GM19372 (cell line): ENCODE data around the gene SLC22A12.

Source experiments
- ATAC-seq: cut with Tn5 transposase; IDR thresholded peaks from one replicate; pipeline ENCODE4 v1.9.1; 2021; ENCODE audit warnings: mild to moderate bottlenecking, low read depth, moderate library complexity; ENCODE audit not compliant: unreplicated experiment

The SLC22A12 gene

DNA sequence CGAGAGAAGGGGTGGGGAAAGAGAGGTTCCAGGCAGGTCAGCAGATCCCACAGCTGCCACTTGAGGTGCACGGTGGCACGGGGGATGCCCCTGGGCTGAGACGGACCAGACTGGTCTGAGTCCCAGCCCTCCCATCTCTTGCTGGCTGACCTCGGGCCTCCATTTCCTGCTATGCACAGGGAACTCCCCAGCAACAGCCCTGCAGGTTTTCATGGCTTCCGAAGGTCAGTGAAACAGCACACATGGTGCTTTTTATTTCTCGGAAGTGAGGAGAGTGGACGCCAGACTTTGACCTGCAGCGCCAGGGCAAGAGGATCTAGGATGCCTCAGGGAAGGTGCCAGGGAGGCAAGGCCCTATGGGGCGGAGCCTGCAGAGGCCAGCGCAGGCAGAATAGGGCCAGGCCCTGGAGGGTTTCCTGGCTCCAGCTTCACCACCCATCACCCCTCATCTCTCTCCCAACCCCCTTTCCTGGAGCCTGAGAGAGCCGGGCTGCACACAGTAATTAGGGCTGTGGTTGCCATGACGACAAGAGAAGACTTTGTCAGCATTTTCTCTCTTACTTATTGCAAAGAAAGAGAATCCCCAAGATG is 29.5 kb downstream of the SLC22A12 start:
- ATAC-seq: no peak

DNA sequence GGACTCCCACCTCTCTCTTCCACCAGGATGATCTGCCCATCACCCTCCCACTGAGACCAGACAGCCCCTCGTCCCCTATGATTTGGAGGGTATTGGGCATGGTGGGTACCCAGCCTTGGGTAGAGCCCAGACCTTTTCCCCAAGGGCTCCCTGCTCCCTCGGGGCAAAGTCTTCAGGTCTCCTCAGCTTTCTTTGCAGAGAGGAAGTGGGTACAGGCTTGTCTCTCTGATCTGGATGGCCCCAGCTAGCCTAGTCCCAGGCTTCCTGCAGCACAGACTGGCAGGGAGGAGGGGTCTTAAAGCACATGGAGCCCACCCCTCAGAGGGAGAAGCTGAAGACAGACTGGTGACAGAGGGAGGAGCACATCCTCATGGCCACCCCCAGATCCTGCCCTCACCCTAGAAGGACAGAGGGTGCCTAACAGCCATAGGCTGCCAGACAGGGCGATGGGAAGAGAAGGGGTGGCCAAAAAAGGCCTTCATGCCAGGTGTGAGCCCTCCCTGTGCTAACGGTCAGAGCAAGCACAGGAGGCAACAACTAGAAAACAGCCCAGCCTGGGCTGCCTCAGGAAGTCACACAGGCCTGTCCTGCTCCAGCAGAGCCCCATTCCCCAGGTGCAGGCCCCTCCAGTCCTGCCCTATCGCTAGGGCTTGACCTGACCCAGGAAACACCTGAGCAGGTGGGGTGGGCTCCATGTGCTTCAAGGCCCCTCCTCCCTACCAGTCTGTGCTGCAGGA is 30.4 kb downstream of the SLC22A12 start:
- no peak for ATAC-seq

DNA sequence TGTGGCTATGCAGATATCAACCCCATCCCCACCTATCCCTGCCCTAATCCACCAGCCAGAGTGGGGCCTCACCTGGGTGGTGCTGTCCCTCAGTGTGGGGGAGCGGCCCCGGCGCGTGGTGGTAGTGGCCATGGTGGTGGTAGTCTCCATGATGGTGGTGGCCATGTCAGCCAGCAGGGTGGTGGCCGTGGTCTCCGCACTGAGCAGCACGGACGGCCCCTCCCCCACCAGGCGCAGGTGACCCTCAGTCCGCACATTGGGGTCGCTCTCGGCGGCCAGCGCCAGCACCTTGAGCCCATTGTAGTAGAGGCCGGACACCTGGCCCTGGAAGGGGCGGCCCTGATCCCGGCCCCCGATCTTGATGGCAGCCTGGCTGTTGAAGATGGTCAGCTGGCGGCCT is 31.7 kb downstream of the SLC22A12 start:
- ATAC-seq: no peak

DNA sequence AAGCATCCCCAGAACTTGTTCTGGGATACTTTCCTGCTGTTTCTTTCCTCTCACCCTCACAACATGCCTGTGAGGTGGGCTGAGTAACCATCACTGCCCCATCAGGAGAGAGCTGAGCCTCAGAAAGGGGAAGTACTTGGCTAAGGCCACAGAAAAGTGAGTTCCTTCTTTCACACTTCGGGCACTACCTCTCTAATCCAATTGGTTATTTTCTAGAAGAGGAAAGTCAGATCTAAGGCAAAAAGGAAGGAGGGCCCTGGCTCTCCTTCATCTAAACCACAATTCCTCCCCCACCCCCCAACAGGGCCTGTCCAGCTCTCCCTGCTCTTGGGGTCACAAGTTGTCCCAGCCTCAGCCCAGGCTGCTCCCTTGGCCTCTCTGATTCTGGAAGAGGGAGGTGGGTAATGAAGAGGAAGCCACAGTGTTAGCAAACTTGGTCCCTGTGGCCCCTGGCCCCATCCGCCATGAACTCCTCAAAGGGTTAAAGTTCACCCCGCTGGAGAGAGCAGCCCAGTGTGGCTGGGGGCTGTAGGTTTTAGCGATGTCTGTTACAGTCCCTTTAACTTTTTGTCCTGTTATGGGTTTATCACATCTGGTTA is 34.0 kb downstream of the SLC22A12 start:
- ATAC-seq: no peak

DNA sequence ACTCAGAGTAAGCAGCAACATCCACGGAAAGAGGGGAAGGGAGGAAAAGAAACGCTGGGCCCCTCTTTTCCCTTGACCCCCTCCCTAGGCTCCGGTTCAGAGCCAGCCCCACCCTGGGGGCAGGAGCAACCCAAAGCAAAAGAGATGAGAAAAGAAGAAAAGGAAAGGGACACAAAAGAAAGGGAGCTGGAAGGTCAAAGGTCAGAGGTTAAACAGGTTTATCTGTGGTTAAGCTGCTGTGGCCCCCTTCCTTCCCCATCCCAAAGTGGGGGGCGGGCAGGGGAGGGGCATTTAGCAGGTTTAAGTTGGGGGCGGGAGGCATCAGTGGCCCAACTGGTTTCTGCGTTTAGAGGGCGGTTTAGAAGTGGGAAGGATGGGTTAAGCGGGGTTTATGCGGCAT is 35.6 kb downstream of the SLC22A12 start:
- no peak for ATAC-seq

DNA sequence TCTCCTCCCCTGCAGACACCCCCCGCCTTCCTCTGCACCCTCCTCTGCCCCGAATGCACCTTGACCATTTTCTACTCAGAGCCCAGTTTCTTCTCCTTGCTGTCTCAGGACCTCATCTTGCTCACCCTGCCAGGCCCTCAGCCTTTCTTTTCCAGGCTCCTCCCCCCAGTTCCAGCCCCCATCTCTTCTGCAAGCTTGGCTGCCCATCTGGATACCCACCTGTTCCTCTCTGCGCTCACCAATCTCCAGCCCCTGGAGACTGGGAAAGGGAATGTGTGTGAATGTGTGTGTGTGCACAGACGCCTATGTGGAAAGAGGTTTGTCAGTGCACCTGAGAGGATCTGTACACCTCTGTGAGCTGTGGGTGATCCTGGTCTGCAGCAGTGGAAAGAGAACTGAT is 36.4 kb downstream of the SLC22A12 start:
- ATAC-seq: no peak

DNA sequence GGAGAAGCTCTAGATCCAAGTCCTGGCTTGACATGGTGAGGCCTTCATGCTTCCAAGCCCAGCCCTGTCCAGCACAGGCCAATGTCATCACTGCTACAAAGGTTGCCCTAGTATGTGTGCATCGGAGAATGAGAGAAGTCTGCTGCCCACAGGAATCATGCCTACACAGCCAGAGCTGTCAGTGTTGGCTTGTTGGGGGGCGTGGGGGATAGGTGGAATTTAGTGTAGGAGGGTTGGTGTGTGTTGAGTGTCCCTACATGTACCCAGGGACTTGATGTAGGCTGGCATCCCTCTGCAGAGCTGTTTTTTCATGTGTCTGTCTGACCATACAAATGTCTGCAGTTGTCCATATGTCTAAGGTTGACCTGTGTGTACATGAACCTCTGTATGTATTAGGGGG is 37.6 kb downstream of the SLC22A12 start:
- ATAC-seq: no peak

DNA sequence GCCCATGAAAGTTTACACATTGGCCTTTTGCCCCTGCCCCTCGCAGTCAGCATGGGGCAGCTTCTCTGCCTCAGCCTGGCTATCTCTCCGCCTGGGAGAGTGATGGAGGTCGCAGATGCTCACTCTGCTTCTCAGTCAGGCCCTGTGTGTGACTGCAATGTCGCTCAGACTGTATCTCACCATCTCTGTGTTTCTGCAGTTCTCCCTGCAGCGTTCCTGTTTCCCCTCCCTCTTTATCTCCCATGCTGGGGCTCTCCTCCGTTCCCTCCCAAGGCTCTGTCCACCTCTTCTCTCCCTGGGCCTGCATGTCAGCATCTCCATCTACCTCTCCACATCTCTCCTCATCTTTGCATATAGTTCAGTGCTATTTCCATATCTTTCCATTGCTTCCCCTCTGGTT is 38.1 kb downstream of the SLC22A12 start:
- no peak for ATAC-seq

DNA sequence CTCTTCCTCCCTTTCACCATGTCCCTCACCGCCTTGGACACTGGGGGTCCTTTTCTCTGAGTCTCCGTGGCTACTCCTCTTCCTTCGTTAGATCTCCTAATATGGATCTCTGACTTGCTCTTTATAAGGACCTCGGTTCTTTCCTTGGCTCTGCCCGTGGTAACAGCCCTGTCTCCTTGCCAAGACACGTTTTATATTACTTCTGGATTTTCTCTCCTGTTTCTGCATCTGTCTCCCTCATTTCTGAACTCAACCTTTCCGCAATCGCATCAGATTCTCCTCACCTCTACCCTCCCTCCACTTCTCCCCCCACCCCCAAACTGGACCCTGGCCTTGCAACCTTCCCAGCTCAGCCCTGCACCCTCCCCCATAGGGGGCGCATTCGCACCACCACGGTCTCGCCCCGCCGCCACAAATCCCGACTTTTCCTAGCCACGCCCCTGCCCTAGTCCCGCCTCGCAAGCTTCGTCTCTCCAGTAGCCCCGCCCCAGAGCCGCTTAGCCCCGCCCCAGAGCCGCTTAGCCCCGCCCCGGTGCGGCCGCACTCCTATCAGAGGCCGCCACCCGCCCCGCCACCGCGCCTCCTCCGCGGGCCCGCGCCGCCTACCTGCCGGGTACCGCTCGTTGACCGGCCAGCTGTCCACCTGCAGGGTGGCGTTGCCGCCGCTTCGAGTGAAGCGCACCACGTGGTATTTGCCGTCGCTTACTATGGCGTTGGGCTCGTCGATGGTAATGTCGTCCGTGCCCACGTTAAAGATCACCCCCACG is 39.0 kb downstream of the SLC22A12 start:
- ATAC-seq: no peak

DNA sequence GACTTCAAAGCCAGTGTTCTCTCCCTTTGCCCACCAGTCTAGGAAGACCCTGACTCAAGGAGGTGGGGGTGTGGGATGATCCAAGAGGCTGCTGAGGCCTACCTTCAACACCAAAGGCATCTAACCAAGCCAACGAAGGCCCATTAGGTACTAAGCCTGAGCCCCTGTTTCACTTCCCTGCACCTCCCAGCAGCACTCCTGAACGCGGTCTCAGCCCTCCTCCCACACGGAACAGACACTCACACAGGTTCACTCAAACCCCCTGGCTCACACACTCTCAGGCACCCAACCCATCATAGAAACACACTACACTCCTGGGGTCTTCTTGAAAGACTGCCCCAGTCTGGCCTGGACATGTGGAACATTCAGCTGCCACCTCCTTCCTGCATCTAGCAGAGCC is 40.7 kb downstream of the SLC22A12 start:
- ATAC-seq: no peak

DNA sequence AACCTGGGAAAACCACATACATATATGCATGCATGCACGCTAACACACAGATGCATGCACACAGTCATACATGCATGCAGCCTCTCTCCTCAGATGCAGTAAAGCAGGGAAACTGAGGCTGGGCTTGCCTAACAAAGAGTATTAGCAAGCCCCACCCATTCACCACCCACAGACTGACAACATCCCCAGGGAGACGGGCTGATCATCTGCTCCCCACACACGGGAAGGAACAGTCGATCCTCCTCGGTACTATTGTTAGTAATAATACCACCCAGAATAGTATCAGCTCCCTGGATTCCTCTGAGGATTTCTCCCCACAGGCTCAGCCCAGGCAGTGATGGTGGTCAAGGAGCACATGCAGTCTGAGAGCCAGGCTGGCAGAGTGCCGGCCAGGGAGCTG is 41.2 kb downstream of the SLC22A12 start:
- no peak for ATAC-seq

DNA sequence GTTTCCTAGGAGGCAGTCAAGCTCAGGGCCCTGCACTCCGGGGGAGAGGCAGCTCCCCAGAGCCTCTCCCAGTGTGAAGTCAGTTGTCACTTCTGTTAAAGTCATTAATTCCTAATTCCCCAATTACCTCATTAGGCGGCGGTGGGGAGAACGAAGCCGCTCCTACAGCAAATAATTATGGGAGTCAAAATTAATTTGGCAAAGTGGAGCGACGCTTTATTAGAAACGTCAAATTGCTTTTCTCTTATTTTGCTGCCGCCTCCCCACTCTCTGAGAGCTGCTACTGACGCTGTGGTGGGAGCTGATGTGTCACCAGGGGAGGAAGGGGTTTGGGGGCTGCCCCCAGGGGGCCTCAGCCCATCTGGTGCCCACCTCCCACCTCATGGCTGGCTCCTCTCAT is 41.6 kb downstream of the SLC22A12 start:
- no peak for ATAC-seq

DNA sequence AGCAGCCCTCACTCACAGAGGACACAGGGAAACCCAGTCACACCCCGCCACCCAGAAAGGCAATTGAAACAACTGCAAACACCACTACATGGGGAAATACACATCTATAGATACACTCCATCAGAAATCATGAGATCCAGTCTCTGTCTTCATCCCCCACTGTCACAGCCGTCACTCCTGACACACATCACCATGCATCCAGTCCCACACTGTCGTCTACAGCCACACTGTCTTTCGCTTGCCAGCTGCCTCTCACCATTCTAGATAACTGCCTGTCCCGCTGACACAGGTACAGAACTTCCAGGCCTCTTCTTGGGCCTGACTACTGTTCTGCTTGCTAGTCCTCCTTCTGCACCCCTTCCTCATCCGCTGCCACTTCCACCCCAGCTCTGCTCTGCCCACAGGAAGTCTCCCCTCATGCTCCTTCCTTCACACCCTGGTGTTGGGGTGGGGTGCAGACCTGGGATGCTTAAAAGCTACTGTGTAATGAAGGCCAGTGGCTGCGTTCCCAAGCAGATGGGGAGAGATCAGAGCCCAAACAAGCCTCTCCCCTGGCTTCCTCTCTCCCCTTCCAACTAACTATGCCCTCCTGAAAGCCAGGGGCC is 42.6 kb downstream of the SLC22A12 start:
- no peak for ATAC-seq

DNA sequence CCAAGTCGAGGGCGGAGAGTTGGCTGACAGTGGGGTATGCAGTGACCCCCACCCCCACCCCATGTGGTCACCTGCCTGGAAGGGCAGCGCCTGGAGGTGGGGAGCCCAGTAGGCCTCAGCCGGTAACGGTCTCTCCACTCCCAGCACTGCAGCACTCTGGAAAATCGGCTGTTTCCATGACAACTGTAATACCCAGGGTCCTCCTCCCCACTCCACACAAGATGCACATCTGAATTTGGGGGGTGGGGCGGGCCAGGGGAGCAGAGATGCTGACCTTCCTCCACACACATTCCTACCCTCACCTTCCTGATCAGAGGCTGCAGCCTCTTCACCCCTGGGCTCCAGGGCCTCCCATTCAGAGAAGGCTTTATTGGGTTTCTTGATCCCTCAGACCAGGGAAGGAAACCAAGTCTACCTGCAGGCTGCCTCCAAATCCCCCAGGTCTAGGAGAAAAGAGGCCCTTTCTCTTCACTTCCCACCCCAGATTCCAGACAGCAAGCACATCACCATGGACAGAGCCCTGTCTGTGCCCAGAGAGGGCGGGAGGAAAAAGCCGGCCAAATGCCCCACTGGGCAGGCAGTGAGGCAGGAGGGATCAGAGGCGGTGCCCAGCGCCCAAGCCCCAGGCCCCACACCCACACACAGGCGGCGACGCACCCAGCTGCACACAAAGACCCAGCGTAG is 46.5 kb downstream of the SLC22A12 start:
- no peak for ATAC-seq

DNA sequence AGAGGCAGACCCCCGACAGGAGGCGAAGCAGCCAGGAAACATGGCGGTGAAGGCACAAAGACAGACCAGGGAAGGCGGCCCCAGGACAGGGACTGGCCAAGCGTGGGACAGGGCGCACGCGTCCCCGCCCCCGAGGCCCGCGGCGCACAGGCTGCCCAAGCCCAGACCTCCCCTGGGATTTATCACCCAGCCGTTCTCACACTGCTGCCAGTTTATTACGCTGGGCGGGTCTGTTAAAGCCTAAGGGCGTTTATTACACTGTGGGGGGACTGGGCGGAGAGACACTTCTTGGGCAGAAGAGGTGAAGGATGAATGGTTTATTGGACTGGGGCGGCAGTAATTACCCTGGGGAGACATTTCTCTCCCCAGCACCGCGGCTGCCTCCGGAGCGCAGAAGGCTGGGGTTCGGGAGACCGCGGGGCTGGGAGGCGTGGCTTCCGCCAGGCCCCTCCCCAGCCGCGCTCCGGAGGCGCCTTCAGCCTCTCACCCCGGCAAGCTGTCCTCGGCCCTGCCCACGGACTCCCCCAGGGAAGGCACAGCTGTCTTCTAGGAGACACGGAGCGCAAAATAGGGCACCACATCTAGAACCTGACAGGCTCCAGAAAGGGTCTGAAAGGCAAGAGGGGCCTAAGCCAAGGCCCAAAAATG is 47.1 kb downstream of the SLC22A12 start:
- no peak for ATAC-seq

DNA sequence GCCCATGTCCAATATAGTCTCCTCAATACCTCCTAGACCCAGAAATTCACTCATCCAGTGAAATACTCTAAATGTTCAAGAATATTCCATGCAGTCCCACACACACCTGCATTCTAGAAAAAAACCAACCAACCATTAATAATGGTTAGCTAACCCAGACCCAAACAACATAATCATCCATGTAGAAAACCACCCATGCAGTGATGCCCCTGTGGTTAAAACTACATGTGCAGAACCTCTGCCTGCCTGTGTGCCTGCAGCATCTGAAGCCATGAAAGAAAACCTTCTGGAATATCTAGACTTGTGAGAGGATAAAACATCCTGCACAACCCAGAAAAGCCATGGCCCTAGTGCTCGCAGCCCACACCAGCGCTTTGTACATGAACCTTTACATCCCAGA is 47.8 kb downstream of the SLC22A12 start:
- ATAC-seq: no peak

DNA sequence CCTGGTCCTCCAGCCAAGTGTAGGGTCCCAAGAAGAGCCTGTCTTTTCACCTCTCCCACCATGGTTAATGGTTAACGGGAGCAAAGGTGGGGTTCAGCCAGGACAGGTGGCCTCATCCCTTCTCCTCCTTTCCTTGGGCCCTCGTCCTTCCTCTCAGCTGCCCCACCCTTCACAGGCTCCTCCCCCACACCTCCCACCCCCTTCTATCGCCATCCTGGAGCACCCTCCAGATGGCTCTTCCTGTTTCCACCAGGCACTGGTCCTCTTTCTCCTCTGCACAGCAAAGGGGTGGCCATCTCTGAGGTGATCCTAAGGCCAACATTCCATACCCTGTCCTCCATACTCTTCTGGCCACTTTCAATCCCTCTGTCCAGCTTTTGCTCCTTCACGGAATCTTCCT is 48.9 kb downstream of the SLC22A12 start:
- ATAC-seq: no peak

DNA sequence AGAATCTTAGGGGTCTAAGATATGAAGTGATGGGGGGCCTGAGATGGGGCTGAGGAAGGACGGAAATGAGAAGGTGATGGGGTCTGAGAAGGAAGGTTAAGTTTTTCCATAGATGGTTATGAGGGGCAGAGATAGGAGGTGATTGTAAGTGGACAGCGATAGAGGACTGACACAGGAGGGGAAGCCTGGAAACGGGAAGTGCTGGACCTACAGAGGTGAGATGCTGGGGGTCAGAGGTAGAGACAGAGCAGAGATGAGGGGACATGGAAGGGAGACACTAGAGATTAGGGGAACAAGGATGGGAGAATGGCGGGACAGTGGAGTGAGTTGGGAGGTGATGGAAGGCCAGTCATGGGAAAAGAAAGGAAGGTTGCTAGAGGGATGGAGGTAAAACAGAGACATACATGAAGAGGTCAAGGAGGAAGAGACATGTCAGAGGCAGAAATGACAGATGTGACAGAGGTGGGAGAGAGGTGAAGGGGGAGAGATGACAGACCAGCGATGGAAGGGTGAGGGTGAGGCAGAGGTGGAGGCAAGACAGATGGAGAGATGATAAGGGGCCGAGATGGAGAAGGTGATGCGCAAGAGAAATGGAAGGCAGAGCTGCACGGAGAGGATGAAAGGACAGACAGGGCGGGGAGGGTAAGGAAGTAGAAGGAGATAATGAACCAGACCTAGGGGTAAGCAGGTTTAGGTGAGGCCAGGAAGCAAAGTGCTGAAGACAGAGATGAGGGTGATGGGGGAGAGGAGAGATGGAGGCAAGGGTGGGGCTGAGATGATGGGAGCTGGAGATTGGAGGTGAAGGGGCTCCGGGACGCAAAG is 50.8 kb downstream of the SLC22A12 start:
- ATAC-seq: no peak

DNA sequence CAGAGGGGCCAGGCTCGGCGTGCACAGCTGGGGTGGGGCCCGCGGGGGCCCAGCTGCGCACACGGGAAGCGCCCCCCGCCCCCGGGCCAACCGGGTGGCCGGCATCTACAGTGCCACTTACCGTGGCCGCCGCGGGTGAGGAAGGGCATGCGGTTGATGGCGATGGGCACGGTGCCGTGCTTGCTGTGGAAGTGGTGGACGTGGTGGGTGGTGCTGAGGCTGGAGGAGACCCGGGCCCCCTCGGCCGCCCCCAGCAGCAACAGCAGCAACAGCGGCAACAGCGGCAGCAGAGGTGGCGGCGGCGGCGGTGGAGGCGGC is 51.4 kb downstream of the SLC22A12 start:
- ATAC-seq: no peak
